Bone marrow (tissue), 2 donors: ENCODE results near the gene DLST.
A peak's percentile ranks its signal among the peaks of the same experiment; 100 is the strongest.

Source experiments
- DNase-seq, 2 donors: peaks; one replicate each; lab custom pipeline; 2025; lab: John Stamatoyannopoulos, UW

The DLST gene

DNA sequence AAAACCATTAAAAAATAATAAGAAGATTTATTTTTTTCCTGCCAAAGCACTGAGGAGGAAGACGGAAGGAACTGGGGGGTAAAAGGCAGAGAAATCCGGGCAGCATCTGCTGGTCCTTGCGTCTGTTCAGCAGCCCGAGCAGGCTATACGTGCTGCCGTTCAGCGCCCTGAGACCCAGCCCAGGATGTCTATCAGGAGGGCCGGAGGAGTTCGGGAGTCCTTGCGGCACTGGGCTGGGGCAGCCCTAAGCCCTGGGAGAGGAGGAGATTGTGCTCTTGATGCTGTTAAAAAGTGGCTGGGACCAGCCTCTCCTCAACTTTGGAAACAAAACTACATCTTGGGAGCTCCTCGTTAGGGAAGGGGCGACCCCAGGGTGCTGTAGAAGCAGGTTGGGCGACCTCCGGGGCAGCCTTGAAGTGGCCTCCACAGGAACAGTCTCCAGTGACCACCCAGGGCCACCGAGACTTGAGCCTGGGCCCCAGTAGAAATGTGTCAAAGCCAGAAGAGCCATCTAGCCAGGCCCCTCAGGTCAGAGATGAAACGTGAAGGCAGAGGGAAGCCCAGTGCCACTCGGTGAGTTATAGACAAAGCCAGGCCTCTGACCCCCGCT is 59.3 kb downstream of the DLST start:
- DNase-seq: no peak

DNA sequence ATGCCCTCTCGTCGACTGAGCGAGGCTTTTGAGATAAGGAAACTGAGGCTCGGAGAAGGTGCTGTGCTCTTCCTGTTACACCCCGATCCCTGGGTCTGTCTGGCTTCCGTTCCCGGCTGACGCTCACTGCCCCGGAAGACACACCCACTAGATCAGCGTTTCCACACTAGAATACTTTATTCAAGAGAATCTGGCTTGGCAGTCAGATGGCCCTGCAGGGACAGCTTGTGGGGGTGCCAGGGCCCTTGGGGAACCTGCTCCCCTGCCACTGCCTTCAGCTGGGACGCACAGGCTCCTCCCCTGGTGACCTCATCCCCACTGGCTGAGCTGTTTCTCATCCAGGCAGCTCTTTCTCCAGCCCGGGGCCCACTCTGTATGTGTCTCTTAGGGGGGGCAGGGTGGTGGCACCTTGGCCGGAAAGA is 60.0 kb downstream of the DLST start:
- peak; percentile 32 to 60 for DNase-seq

DNA sequence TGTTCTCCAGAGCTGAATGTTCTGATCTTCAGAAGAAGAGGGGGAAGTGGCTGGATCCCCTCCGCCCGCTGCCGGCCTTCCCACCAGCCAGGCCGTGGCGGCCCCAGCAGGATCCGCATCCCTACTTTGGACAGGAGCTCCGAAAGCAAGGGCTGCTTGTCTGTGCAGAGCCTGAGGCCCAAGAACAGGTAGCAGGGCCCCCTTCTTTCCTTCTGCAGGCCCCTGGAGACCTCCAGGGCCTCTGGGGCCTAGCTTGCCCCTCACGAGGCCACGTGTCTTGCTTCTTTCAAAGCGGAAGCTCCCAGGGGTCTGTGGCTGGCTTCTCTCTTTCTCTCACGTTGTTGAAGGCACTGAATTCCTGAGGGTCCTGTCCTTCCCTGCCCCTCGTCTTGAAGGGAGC is 60.5 kb downstream of the DLST start:
- no peak for DNase-seq

DNA sequence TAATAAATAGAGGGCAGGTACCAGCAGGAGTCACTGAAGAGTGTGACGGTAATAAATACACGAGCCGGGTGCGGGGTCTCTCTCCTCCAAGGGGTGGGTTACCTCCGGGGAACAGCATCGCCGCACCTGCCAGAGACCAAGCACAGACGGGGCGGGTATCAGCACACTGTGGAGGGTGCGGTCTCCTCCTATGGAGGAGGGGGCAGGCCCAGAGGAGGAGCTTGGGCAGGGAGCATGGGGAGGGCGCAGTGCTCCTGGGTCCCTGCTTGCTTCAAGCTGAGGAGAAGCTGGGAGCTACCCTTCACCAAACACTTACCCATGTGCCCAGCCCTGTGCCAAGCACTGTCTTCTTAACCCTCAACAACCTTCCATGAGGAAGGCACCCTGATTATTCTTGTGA is 60.9 kb downstream of the DLST start:
- DNase-seq: no peak

DNA sequence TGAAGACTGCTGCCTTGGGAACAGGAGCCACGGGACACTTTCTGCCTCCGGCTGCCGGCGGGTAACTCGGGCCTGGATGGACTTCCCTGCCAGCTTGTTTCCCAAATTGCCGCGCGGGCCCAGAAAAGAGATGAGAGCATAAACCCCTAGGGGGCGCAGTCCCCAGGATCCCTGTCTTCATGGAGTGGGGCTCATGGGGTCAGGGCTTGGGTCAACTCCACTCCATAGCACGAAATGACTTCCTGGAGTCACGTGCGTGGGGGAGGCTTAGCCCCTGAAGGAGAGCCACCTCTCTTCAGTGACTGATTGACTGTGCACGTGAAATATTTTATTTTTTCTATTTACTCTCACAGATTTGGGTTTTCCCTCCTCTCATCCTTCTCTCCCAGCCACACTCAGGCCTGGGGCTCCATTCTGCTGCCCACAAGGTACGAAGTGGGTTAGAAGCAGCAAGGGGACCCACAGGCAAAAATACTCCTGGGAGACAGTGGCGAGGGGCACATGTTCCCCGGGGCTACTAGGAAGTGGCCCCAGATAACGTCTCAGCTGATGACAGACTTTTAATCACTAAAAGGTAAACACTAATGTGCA is 63.6 kb downstream of the DLST start:
- no peak for DNase-seq

DNA sequence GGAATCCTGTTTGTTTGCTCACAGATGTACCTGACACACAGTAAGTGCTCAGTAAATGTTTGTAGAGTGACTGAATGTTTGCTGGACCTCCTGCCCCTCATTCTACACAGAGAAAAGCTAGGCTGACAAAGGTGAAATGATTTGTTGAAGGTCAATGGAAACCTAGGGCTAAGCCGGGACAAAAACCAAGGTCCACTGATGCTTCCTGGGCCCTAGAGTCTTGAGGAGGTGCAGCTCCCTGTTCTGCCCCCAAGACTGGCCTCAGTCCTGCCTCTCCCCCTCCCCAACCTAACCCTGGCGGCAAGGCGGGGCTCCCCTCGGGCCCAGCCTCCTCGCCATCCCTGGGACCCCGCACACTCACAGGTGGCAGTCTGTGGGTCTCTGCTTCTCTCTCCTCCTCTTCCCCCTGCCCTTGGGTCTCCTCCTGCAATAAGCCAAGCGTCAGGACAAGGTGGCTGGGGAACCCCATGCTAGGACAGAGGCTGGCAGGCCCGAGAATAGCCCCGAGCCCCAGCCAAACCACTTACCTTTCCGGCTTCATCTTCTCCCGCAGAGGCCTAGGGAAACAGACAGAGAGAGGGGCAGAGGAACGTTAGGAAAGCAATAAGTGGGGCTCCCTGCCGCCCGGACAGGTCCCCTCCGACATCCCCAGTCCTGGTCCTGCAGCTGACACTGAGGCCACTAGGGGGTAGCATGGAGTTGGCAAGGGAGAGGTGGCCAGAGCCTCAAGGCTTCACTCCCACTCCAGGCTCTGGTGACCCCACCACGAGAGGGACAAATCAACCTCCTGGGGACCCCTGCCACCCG is 64.3 kb downstream of the DLST start:
- peak; percentile 24 to 59 for DNase-seq

DNA sequence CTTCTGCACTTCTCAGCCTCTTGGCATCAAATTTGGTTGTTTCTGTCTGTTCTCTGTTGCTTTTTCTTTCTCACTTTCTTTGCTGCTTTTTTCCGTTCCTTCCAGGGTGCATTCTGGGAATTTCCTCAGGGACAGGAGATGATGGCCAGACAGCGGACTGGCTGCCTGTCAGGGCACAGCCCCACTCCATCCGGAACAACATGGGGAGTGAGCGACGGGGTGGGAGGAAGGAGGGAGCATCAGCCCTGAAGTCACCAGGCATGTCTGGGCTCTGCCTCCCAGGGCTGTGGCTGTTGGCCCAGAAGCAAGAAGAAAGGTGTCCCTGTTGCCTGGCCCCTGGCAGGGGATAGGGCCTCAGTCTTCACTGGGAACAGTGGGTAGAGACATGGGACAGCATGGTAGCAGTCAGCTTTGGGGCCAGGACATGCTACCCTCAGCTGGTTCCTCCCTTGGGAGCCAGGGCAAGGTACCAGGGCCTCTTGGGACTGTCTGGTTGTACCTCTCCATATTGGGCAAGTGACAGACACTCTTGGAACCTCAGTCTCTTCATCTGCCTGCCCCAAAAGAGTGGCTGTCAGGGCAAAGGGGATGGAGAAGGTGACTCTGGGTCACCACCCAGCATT is 65.1 kb downstream of the DLST start:
- no peak for DNase-seq

DNA sequence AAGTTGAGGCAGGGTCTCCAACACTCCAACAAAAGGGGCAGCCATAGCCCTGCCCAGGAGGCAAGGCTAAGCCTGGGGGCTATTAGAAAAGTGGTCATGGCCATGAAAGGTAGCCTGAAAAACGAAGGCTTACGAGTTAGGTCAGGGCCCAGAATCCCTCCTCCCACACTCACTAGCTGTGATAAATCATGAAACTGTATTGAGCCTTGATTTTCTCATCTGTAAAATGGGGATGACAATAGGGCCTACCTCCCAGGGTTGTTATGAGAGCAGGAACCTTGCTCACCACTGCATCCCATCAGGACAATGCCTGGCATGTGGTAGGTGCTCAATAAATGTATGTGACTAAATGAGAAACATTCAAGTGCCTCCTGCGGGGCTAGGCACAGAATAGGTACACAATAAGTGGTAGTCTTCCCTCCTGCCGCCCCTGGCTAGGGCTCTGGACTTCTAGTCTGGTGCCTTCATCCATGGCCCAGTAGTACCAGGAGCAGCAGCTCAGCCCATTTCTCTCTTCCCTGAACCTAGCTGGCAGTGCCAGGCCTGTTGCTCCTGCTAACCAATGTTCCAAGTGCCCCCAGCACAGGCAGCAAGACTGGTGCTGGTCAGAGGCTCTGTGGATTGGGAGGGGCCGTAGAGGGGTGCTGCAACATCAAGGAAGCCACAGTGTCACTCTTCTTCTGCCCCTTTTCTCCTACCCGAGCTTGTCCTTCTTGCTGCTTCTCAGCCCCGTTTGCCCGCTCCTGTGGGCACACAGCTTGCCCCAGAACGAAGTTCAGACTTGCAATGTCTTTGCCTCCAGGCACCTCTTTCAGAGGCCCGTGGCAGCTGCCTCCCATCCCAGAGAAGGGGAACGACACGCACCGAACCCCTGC is 65.9 kb downstream of the DLST start:
- DNase-seq: no peak

DNA sequence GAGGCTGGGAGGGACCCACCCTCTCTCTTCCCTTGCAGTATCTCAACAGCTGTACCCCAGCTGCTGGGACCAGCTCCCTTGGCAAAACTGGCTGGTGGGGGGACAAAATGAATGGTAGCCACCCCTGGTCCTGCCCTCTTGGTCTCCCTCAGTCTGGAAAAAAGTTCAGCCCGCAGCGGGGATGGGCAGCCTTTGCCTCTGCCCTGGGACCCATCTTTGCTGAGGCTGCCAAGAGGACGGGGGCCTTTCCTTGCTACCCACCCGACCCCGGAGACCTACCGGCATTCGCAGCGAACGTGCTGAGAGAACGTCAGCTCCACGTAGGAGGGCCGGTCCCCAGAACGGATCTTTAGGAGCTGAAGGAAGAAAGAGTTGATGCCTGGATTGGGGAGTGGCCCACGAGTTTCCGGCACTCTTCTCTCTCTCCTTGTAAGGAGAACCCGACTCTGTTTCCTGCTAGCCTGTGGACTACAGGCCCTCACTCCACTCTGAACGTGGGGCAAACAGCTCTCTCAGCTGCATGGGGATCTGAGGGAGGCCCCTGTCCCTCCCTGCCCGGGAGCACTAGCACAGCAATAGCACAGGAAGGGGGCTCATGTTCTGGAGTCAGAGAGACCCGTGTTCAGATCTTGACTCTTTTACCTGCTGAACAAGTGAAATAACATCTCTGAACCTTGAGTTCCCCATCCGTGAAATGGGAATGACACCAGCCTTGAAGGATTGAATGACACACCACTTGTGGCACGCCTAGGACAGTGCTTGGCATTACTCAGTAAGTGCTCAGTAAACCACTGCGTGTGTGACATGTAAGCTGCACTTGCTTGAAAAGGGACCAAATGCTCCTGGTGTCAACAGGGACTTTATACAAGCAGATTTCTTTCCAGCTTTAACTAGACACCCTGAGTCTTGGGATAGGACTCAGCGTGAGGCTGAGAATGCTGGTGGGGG is 66.8 kb downstream of the DLST start:
- no peak for DNase-seq

DNA sequence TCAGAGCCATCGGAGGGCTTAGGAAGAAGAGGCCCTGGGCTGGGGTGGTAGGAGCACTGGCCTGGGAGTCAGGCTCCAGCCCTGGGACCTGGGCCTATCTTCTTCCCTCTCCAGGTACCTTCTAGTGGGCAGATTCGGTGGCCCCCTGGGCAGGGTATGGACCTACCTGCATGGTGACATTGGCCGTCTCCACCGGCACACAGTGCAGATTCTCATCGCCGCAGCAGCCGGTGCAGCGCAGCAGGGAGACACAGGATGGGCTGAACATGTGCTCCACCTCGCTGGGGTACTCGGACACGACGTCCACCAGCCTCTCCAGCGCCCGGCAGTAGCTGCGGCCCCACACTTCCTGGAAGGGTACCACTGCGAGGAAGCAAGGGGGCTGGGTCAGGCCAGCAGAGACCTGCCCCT is 67.5 kb downstream of the DLST start:
- DNase-seq: no peak

DNA sequence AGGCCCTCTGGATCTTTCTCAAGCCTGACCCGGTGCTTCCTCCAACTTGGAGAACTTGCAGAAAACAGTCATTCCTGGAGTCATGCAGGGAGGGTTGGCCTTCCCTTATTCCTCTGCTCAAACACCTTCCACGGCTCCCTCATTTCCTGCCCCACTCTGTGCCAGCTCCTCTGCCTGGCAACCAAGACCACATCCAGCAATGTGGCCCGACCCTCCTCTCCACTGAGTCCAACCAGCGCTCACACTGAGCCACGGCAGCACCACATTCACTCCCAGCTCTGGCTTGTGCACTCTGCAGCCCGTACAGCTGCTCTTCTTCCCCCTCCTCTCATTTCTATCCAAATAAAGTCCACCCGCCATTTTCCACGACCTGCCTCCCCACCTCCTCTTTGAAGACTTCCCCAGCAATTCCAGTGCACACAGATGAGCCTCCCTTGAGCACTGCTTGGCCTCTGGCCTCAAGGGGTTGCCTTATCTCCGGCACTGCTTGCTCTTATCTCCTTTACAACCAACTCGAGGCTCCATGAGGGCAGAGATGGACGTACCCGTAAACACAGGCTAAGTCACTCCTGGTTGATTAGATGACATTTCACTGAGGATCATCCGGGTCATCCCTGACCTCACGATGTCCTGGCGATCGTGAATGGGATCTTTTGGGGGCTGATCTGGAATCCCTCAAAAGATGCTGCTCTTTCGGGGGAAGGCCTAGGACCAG is 68.3 kb downstream of the DLST start:
- DNase-seq: no peak

DNA sequence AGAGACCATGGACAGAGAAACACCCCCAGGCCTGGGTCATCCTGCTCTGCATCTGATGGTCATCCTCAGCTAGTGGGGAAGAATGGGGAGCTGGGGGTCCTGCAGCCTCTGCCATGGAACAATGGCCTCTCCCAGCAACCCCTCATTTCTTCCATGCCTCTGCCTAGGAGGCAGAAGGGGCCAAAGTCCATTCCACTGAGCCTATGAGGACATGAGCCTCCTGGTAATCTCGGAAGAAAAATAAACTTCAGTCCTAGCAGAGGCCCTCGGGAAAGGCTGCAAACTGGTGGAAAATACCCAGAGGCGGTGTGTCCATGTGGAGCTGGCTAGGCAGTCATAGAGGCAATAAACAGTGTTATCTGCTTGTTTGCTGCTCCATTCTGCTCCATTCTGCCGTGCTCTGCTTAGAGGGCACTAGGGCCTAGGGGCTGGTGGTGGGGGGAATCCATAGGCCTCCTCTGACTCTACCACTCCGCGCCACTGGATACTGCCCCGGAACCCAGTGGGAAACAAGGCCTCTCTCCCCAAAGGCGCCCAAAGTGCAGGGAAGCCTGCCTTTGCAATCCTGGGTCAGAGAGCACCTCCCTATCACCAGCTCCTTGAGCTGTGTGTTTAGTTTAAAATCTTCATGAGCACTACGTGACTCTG is 69.2 kb downstream of the DLST start:
- no peak for DNase-seq

DNA sequence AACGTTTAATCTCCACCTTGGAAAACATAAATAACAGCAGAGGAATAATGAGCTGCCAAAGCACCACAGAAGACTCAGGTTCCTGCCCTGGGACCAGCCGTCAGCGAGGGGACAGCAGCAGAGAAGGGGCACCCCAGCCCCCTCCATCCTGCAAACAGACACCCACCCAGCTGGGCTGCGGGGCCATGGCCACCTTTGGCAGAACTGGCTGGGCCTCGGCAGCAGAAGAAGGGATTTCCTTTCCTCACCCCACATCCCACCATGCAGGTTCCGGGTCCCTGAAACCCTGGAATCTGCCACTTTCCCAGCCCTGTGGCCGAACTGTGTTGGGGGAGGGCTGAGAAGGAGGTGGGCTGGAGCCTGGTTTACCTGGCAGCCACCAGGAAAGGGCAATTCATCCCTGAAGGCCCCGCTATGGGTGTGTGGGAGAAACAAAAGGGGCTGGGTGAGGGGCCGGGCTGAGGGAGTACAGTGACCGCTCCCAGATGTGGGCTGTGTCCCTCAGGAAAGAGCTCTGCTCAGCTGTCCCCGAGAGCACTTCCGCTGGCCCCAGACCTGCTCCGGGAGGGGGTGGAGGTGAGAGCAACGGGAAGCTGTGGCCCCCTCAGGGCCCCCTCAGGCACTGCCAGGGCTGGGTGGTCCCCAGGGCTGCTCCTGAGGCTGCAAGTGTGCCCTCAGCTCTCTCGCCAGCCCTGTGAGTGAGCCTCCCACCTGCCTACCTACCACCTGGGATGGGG is 69.9 kb downstream of the DLST start:
- no peak for DNase-seq

DNA sequence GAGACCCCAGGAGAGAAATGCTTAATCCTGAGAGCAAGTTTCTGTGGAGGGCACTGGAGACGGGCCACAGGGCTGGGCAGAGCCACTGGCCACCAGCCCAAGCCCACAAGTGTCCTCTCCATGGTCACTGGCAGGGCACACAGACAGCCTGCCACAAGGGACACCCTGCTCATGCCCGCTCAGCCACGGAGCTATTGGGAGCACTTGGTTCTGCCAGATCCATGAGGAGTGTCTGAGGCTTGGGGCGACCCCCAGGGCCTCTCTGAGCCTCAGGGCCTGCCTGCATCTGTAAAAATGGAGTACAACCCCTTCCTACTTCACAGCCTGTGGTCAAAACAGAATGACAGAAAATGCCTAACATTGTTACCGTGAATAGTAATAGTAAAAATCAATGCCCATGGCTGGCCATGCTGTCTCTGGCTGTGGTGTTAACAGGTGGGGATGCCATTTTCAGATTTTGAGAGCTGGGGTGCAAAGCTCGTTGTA is 70.5 kb downstream of the DLST start:
- no peak for DNase-seq

DNA sequence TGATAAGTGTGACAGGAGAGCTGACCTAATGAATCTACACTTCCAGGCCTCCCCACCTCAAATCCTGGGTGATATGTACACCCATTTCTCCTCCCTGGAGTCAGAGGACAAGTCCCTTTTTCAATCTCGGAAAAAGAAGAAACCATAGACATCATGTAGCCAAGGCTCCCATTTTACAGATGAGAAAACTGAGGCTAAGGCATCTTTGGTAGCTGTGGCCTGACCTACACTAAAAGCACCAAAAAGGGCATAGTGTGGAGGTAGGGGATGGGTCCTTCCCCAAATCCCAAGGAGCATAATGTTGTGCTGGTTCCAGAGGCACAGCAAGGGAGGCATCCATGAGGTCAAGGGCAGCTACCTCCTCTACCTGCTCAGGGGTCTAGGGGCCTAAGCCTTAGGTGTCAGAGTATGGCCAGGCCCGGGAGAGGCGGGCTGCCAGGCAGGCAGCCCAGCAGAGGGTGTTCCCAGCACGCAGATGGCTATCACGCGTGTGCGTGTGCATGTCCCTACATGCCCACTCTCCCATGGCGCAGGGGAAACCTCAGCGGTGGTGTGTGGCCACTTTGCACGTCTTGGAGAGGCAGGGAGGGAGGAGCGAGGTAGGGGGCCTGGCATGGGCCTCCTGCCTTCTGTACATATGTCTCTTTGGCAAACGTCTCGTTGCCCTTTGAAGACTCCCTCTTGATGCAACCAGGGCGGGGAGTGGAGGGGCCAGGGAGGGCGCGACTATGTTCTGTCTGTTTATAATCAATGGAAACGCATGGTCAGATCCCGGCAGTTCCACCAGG is 71.2 kb downstream of the DLST start:
- DNase-seq: no peak
